HG03378 (cell line): ENCODE data around the gene LMO2.
"Not testable (repeated sequence)": the region's sequence is repeated elsewhere in the genome, so short reads cannot be mapped to it uniquely, and the experiment has no call there.

Source experiments
- ATAC-seq: cut with Tn5 transposase; IDR thresholded peaks from one replicate; pipeline ENCODE4 v1.9.1; 2021; ENCODE audit warnings: mild to moderate bottlenecking, moderate library complexity; ENCODE audit not compliant: unreplicated experiment

Gene LMO2

GRCh38 chr11:33866936-33867335 lies 24.9 kb downstream of the LMO2 start:
- no peak for ATAC-seq

DNA sequence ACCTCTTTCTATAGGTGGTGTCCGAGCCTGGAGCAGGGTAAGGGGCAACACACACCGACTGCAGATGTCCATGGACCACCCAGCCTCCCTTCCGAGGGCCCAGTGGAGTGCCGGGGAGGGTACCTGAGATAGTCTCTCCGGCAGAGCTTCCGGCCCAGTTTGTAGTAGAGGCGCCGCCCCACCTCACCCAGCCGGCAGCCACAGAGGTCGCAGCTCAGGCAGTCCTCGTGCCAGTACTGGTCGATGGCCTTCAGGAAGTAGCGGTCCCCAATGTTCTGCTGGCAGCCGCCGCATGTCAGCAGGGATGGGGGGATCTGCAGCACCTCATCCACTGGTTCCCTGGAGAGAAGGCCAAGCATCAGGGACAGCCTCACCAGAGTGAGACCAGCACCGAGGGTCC lies 27.4 kb downstream of the LMO2 start:
- ATAC-seq, result no peak

DNA sequence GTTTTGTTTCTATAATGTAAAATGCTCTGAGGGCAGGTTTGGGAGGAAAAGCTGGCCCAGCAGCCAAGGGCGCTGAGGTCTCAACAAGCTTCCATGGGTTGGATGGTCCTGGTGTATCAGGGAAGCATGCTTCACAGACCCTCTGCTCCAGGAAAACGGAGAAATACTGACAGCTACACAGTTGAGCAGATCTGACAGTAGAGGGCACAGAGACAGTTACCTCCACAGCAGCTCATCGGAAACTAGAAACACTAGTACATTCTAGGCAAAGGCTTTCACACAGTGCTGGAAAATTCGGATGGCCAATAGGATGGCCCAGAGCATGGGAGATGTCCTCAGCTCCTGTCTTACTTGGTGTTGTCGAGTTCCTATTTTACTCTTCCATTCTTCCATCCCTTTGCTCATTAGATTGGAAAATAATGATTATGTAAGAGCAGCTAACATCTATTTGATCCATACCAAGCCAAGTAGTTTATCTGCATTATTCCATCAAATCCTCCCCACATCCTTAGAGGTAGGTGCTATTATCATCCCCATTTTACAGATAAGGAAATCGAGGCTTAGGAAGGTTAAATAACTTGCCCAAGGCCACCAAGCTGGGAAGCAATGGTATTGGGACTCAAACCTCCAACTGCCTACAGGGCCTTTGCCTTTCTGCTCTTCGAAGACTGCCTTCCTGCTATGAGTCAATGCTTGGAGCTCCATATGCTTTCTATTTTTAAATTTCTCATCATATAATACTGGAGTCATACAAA lies 28.3 kb downstream of the LMO2 start:
- no peak for ATAC-seq

DNA sequence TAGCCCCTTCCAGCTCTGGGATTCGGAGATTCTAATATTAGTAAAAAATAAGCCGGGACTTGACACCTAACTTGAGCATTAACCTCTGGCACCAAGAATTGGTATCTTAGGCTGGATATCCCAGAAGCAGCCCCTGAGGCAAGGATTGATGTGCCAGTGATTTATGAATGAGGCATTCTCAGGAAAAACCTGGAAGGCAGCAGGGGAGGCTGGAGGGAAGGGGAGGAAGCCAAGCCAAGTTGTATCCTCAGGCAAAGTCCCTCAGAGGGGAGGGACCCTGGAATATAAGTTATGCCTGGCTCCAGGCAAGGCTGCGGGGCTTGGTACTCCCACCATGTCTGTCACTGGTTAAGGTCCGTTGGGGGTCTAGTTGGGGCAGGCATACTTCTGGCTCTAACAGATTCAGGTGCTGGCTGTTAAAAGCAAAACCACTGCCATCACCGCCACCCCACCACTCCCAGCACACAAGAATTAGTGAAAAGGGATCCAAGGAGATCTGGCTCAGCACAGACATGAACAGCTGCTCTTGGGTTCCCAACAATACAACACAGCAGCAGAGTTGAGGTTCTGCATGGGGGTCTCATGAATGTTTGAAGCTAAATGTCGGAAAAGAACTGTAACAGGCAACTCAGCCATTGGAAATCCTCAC lies 29.8 kb downstream of the LMO2 start:
- ATAC-seq, result no peak

- ATAC-seq, result no peak
Observed at GRCh38 chr11:33861386-33861785, 30.5 kb downstream of the LMO2 start.

- no peak for ATAC-seq
Observed at GRCh38 chr11:33860926-33861325, 30.9 kb downstream of the LMO2 start.

DNA sequence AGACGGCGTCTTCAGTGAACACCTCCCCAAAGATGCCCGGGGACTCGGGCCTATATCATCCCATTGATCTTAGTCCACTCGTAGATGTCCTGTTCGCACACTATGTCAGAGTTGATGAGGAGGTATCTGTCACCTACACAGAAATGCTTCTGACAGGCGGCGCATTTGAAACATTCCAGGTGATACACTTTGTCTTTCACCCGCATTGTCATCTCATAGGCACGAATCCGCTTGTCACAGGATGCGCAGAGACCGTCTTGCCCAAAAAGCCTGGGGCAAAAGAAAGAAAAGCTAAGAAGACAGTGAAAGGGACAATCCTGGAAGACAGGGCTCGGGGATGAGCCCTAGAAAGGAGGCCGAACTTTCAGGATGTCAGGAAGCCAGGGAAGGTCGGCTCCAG lies 32.6 kb downstream of the LMO2 start:
- ATAC-seq, result no peak

- peak; percentile 78 for ATAC-seq
Observed at GRCh38 chr11:33857933-33858371, 33.9 kb downstream of the LMO2 start.

- no peak for ATAC-seq
Observed at GRCh38 chr11:33855500-33855899, 36.4 kb downstream of the LMO2 start.

DNA sequence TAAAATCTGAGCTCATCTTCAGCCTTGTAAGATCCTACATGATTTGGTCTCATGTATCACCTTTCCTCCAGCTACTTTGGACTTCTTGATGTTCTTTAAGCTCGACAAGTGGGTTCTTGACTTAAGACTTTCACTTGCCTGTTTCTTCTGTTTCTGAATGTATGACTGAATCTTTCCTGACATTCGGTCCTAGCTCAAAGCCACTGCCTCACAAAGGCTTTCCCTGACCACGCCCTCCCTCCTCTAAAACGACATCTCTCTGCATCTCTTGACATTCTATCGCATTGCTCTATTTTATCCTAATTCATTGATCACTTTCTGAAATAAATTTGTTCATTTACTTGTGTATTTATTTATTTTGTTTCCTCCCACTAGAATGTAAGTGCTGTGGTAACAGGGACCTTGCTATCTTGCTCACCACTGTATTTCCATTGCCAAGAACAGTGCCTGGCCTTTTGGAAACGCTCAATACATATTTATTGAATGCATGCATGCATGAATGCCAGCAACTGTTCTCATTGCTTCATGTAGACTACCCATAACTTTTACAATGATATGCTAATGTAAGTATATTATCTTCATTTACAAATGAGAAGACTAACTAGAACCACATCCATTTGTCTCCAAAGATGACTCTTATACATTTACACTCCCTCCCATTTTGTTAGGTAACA lies 43.0 kb downstream of the LMO2 start:
- no peak for ATAC-seq

- ATAC-seq, result no peak
Observed at GRCh38 chr11:33847251-33847650, 44.6 kb downstream of the LMO2 start.

DNA sequence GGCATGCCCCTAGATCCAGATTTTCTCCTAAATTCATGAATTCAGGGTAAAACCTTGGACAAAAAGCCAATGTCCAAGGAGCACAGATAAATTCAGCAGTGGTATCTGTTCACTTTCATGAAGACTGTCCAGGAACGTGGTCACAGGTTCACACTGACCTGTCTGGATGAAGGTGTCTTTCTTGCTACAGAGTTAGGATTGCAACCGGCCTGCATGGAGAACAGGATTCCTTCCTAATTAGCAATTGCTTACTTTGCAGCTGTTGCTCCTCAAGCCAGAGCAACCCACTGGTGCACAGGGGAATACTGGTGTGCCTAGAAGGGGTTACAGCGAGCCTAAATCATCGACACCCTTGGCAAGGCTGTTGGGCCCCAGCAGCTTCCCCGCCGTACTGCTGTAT lies 47.6 kb downstream of the LMO2 start:
- no peak for ATAC-seq

DNA sequence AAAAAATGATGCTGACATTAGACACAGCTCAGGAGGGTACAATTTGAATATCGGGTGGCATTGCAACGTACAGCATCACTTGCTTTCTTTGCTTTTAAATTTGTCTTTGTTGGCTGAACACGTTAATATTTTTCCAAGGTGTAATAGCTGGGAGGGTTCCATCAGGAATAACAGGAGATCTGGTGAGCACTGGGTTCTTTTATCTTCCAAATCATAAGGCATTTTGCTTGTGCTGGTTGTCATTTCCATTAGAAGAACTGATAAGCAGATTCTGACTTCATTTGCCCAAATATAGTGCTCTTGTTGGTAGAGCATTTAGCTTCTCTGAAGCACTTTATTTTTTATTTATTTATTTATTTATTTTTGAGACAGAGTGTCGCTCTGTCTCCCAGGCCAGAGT lies 48.9 kb downstream of the LMO2 start:
- no peak for ATAC-seq

- no peak for ATAC-seq
Observed at GRCh38 chr11:33842236-33842915, 49.5 kb downstream of the LMO2 start.

DNA sequence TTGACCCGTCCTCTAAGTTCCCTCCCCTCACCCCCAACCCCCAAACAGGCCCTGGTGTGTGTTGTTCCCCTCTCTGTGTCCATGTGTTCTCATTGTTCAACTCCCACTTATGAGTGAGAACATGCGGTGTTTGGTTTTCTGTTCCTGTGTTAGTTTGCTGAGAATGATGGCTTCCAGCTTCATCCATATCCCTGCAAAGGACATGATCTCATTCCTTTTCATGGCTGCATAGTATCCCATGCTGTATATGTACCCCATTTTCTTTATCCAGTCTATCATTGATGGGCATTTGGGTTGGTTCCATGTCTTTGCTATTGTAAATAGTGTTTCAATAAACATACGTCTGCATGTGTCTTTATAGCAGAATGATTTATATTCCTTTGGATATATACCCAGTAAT lies 53.6 kb downstream of the LMO2 start:
- not testable (repeated sequence) for ATAC-seq

- not testable (repeated sequence) for ATAC-seq
Observed at GRCh38 chr11:33837334-33837733, 54.5 kb downstream of the LMO2 start.

GRCh38 chr11:33835143-33835878 lies 56.6 kb downstream of the LMO2 start:
- no peak for ATAC-seq

GRCh38 chr11:33832676-33833075 lies 59.2 kb downstream of the LMO2 start:
- ATAC-seq, result no peak

DNA sequence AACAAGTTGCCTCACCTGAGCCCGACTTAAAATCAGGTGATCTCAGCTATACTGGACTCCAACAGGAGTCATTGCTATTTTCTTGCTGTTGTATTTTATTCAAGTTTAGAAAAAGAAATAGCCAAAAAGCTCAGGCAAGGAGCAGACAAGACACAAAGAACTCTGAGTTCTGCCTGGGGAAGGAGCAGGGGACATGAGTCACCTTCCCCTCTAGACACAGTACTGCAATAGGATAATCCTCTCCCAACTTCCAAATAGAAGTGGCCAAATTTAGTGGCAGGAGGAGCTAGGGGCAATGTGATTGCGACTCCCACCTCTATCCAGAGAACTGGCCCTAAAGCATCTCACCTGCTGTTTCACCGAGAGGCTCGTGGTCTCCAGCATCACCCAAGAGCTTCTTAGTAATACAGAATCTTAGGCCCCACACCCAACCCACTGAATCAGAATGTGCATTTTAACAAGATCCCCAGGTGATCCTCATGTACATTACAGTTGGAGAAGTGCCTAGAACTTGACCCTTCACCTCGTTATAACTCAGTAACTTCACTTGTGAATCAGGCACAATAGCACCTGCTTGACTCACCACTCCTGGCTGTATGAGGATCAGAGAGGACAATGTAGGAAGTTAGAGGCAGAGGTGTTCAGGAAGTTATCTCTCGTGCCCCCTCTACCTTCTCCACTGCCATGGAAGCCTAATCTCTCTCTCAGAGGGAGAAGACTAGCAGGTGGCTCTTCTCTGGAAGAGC lies 60.8 kb downstream of the LMO2 start:
- ATAC-seq, result no peak
